HepG2 (cell line): ENCODE data around the gene PTPRE. TPM values are rescaled to one million over a fixed set of nuclear protein-coding genes. Genes with fewer than 3 reads are reported as not detected.

Experiments used
- ATAC-seq: fragments of 200-7000 bp; cut with Tn5 transposase; 3 replicates; pipeline ENCODE4 v1.9.1; 2020; ENCODE audit warnings: mild to moderate bottlenecking, moderate library complexity
- BruUV-seq: library from RNA; stranded (reverse); fragments of 400-500 nt; replicated peaks from 2 replicates; lab custom pipeline; 2021; lab: Mats Ljungman, UMichigan
- CTCF ChIA-PET: fragments of 300-600 bp; formaldehyde crosslinking; extraction: SDS; loops from one replicate; lab custom pipeline; 2021; ENCODE audit warnings: low total read pairs, inconsistent platforms, low intra/inter-chr PET ratio; lab: Yijun Ruan, JAX
- POLR2A ChIA-PET: fragments of 350-600 bp; sonication (Branson Sonifier 250); formaldehyde crosslinking; loops from one replicate; lab custom pipeline; 2020; ENCODE audit warnings: antibody characterized with exemption, inconsistent platforms; lab: Yijun Ruan, JAX
- DNase-seq: peaks from one replicate; pipeline ENCODE4 v3.0.0-alpha.2; 2015; ENCODE audit warnings: low spot score
- FAIRE-seq: peaks from 3 replicates; lab custom pipeline; 2011; peaks lifted over from hg19 to GRCh38; lab: Jason Lieb, UNC
- H2AFZ ChIP-seq: one replicate; pipeline ENCODE4 v1.6.1; 2011; ENCODE audit warnings: low read length, inconsistent platforms
- H3K27ac ChIP-seq: fragments of 300-600 bp; 3 replicates; pipeline ENCODE4 v1.8.0; 2011; ENCODE audit warnings: mixed run types, mild to moderate bottlenecking, mixed read lengths, low read length, inconsistent platforms; ENCODE audit not compliant: insufficient read depth; ENCODE audit errors: extremely low read length
- H3K27me3 ChIP-seq, 2 experiments: fragments of 200-600 bp in 1 of 2; 2 replicates in 1 of 2; 3 replicates in 1 of 2; pipeline versions ENCODE4 v1.6.0 to v1.8.0; 2011; ENCODE audit warnings: low read length in 2 of 2, mild to moderate bottlenecking in 2 of 2, moderate library complexity in 2 of 2, inconsistent platforms in 1 of 2; ENCODE audit not compliant: insufficient read depth in 2 of 2, control insufficient read depth in 1 of 2
- H3K36me3 ChIP-seq, 2 experiments: fragments of 200-600 bp in 1 of 2; replicated peaks in 1 of 2; 2 replicates in 1 of 2; 3 replicates in 1 of 2; pipeline versions ENCODE4 v1.5.1 to v1.8.0; 2011; ENCODE audit warnings: low read length in 2 of 2, inconsistent platforms in 1 of 2; ENCODE audit not compliant: insufficient read depth in 2 of 2, control insufficient read depth in 1 of 2
- H3K4me1 ChIP-seq: 2 replicates; pipeline ENCODE4 v1.5.1; 2012; ENCODE audit warnings: low read length, inconsistent platforms; ENCODE audit not compliant: insufficient read depth
- H3K4me2 ChIP-seq: 2 replicates; pipeline ENCODE4 v1.6.0; 2011; ENCODE audit warnings: low read depth, low read length, inconsistent platforms
- H3K4me3 ChIP-seq, 3 experiments: fragments of 200-600 bp in 1 of 3; sonication (generic), shearing (Covaris generic) in 1 of 3; replicated peaks in 1 of 3; 2 replicates each; pipeline ENCODE4 v1.5.1; 2011 to 2016; ENCODE audit warnings: low read length in 3 of 3, inconsistent platforms in 2 of 3, low read depth in 2 of 3, mild to moderate bottlenecking in 2 of 3, control low read depth in 1 of 3, mixed read lengths in 1 of 3; ENCODE audit not compliant: insufficient read depth in 1 of 3
- H3K79me2 ChIP-seq: one replicate; pipeline ENCODE4 v1.6.1; 2011; ENCODE audit warnings: low read length, inconsistent platforms; ENCODE audit not compliant: insufficient read depth
- H3K9ac ChIP-seq: 2 replicates; pipeline ENCODE4 v1.6.0; 2011; ENCODE audit warnings: mild to moderate bottlenecking, low read depth, low read length, inconsistent platforms; ENCODE audit not compliant: insufficient read depth
- H3K9me3 ChIP-seq: 2 replicates; pipeline ENCODE4 v1.5.1; 2012; ENCODE audit warnings: mild to moderate bottlenecking, low read length
- H4K20me1 ChIP-seq: 2 replicates; pipeline ENCODE4 v1.6.0; 2011; ENCODE audit warnings: inconsistent platforms, mild to moderate bottlenecking, low read length, moderate library complexity; ENCODE audit not compliant: insufficient read depth
- CTCF ChIP-seq: sonication (generic); formaldehyde crosslinking; IDR thresholded peaks from 2 replicates; pipeline ENCODE4 v1.5.0; 2020; ENCODE audit warnings: mild to moderate bottlenecking, missing genetic modification reagents, moderate library complexity
- FOSL2 ChIP-seq: sonication (generic); formaldehyde crosslinking; IDR thresholded peaks from 2 replicates; pipeline ENCODE4 v1.4.0; 2020; ENCODE audit warnings: missing genetic modification reagents
- NKX3-1 ChIP-seq: sonication (generic); formaldehyde crosslinking; IDR thresholded peaks from 2 replicates; pipeline ENCODE4 v1.5.0; 2020; ENCODE audit warnings: missing genetic modification reagents
- PLRG1 ChIP-seq: fragments of 450-650 bp; conservative IDR thresholded peaks from 2 replicates; pipeline ENCODE4 v1.6.1; 2016
- ZSCAN12 ChIP-seq: sonication (generic); formaldehyde crosslinking; IDR thresholded peaks from 2 replicates; pipeline ENCODE4 v1.9.0; 2021; ENCODE audit warnings: mild to moderate bottlenecking, missing genetic modification reagents
- WGBS: methylation state at CpG from one replicate; pipeline ENCODE4 v1.1.6; 2017; ENCODE audit warnings: low lambda C conversion rate; 5-methylcytosine and 5-hydroxymethylcytosine counted together
- in situ Hi-C: cut with HindIII; loops from 2 replicates; pipeline ENCODE4 v1.10.0; 2017; ENCODE audit warnings: low pct_unique_long_range_greater_than_20kb; ENCODE audit not compliant: extremely low pct_ligation_motif_present
- intact Hi-C: fragments of 100-400 bp; cut with micrococcal nuclease; formaldehyde crosslinking; loops from one replicate; pipeline ENCODE4 v1.10.0; 2022; ENCODE audit not compliant: unreplicated experiment
- polyA plus RNA-seq, 8 experiments: library from polyadenylated mRNA; depleted of rRNA in 3 of 8; stranded (reverse) in 7 of 8; unstranded in 1 of 8; fragments of >200 nt; fragmentation: Illumina TruSeq in 4 of 8; extraction: Trizol in 4 of 8; gene quantifications; 2 replicates each; pipeline versions ENCODE4 v1.2.1 to v1.2.3, GENCODE V29; 2011 to 2016; ENCODE audit warnings: low read depth in 4 of 8, missing spikeins in 1 of 8, mixed read lengths in 1 of 8; ENCODE audit not compliant: insufficient read depth in 1 of 8
- total RNA-seq, 5 experiments: library from RNA; depleted of rRNA; stranded (reverse); fragments of >200 nt; fragmentation: Illumina TruSeq; extraction: Trizol; gene quantifications; 2 replicates each; pipeline ENCODE4 v1.2.3, GENCODE V29; 2016; ENCODE audit warnings: low read depth in 1 of 5
- TF ChIP-seq, protein P1 (sequence below): IDR thresholded peaks from 2 replicates; pipeline ENCODE4 v1.6.1; 2016; ENCODE audit warnings: low read depth, control low read depth
- TF ChIP-seq, protein P2 (sequence below): sonication (generic); formaldehyde crosslinking; IDR thresholded peaks from 2 replicates; pipeline ENCODE4 v1.4.0; 2020; ENCODE audit warnings: missing genetic modification reagents, borderline replicate concordance

The PTPRE gene
- total and polyA plus RNA-seq, 2 of the 13 experiments (the other 11 are each of a cell fraction or from before 2014, with no cell fraction given), result 0.01 to 0.02 TPM

DNA sequence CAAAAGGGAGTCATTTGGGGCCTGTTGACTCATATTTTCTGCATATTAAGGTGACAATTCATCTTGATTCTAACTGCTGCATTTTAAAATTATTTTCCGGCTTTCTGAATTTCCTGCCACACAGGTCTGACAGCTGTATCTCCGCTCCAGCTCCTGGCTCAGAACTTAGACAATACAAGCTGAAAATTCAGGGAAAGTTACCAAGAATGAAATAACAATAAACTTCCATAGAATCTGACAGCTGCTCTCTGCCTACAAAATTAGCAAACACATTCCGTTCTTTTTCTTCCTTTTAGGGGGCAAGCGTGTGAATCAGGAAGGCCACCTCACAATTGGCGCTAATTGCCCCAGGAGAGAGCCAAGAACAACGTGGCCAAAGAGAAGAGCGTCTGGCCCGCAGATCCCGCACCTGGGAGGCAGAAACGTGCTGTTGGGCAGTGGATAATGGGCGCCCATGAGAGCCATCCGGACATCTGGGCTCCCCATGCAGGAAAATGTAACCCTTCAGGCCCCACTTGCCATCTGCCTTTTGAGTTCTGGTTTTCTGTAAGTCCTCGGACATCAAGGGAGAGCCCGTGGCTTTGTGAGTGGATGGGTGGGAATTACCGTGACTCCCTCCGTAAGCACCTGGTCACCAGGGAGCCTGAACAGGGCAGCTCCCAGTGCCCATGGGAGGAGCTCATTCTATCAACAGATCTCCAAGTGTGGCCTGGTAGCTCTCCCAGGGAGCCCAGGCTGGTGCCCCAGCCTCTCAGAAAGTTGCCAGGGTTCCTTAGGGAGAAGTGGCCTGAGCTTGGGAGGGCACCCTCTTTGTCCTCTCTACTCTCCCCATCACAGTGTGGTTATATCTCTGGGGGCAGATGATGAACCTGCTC, 19.1 kb upstream of the PTPRE start:
- DNase-seq (no peak), ATAC-seq (no peak), FAIRE-seq (no peak)
- H3K4me1 ChIP-seq, result peaks cover 5% of the 10 kb centered on the region
- CTCF ChIA-PET, result no interaction called here
- peaks cover 0 to 1% of the 10 kb centered on the region in 2 experiments; a peak in 1 of 5 replicates for H3K27me3 ChIP-seq
- BruUV-seq, result no TSS peak
- in situ Hi-C loops (no loop called here), intact Hi-C loops (no loop called here)
- TF ChIP-seq, protein P1, sequence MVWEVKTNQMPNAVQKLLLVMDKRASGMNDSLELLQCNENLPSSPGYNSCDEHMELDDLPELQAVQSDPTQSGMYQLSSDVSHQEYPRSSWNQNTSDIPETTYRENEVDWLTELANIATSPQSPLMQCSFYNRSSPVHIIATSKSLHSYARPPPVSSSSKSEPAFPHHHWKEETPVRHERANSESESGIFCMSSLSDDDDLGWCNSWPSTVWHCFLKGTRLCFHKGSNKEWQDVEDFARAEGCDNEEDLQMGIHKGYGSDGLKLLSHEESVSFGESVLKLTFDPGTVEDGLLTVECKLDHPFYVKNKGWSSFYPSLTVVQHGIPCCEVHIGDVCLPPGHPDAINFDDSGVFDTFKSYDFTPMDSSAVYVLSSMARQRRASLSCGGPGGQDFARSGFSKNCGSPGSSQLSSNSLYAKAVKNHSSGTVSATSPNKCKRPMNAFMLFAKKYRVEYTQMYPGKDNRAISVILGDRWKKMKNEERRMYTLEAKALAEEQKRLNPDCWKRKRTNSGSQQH (CRISPR knock-in tag), result no peak
- TF ChIP-seq, protein P2, sequence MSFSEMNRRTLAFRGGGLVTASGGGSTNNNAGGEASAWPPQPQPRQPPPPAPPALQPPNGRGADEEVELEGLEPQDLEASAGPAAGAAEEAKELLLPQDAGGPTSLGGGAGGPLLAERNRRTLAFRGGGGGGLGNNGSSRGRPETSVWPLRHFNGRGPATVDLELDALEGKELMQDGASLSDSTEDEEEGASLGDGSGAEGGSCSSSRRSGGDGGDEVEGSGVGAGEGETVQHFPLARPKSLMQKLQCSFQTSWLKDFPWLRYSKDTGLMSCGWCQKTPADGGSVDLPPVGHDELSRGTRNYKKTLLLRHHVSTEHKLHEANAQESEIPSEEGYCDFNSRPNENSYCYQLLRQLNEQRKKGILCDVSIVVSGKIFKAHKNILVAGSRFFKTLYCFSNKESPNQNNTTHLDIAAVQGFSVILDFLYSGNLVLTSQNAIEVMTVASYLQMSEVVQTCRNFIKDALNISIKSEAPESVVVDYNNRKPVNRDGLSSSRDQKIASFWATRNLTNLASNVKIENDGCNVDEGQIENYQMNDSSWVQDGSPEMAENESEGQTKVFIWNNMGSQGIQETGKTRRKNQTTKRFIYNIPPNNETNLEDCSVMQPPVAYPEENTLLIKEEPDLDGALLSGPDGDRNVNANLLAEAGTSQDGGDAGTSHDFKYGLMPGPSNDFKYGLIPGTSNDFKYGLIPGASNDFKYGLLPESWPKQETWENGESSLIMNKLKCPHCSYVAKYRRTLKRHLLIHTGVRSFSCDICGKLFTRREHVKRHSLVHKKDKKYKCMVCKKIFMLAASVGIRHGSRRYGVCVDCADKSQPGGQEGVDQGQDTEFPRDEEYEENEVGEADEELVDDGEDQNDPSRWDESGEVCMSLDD (CRISPR knock-in tag), result no peak
- TF ChIP-seq ZSCAN12 (CRISPR knock-in tag) (no peak), NKX3-1 (no peak), FOSL2 (no peak), CTCF (CRISPR knock-in tag) (no peak), PLRG1 (no peak)
- POLR2A ChIA-PET, result no interaction called here
- no peak overlapping the region for H3K4me2 ChIP-seq
- H3K4me3 ChIP-seq, result no peak overlapping the region
- no peaks in the 10 kb centered on the region for H3K79me2 ChIP-seq
- H3K27ac ChIP-seq, result no peak overlapping the region
- no peak overlapping the region for H3K9ac ChIP-seq
- H4K20me1 ChIP-seq, result no peaks in the 10 kb centered on the region
- H2AFZ ChIP-seq, result no peak overlapping the region
- no peaks in the 10 kb centered on the region for H3K36me3 ChIP-seq
- no peaks in the 10 kb centered on the region for H3K9me3 ChIP-seq
- 79% methylated on average over 14 of the region's 16 CpGs for WGBS
